Left renal pelvis (tissue), 4 donors: ENCODE data around the gene CUEDC1. TPM values are rescaled to one million over a fixed set of nuclear protein-coding genes. Genes with fewer than 3 reads are reported as not detected.

Experiments used
- DNase-seq, 4 donors: peaks; one replicate each; pipeline ENCODE4 v3.0.0-alpha.2; 2013; ENCODE audit warnings: low read depth in 4 of 4, low spot score in 3 of 4
- polyA plus RNA-seq, 4 donors: library from polyadenylated mRNA; unstranded; fragments of 120-200 nt; gene quantifications; one replicate each; pipeline ENCODE4 v1.2.1, GENCODE V29; 2013; ENCODE audit not compliant: insufficient read length in 4 of 4

Gene CUEDC1
- polyA plus RNA-seq, 4 donors, result 44.5 to 74.3 (median 50.4) TPM

GRCh38 chr17:57902117-57902799, 53.0 kb downstream of the CUEDC1 start:
- no peak for DNase-seq

GRCh38 chr17:57900991-57901743, 54.0 kb downstream of the CUEDC1 start:
- DNase-seq, result no peak

- no peak for DNase-seq
These were observed 55.4 kb downstream of the CUEDC1 start for GRCh38 chr17:57899822-57900221.

GRCh38 chr17:57899391-57899790, 55.8 kb downstream of the CUEDC1 start:
- DNase-seq, result no peak

GRCh38 chr17:57898487-57899311, 56.5 kb downstream of the CUEDC1 start:
- DNase-seq, result no peak

- DNase-seq, result no peak
These were observed 59.7 kb downstream of the CUEDC1 start for GRCh38 chr17:57895382-57896060.

GRCh38 chr17:57894848-57895247, 60.4 kb downstream of the CUEDC1 start:
- no peak for DNase-seq

GRCh38 chr17:57892820-57893595, 62.2 kb downstream of the CUEDC1 start:
- peak in 2 of 4 donors; percentile 66 to 72 for DNase-seq

- DNase-seq, result peak in 3 of 4 donors; percentile 68 to 81 (median 76)
These were observed 62.9 kb downstream of the CUEDC1 start for GRCh38 chr17:57892146-57892819.

- DNase-seq, result no peak
These were observed 64.4 kb downstream of the CUEDC1 start for GRCh38 chr17:57890857-57891232.

- no peak for DNase-seq
These were observed 65.0 kb downstream of the CUEDC1 start for GRCh38 chr17:57889892-57890856.

GRCh38 chr17:57889252-57889651, 66.0 kb downstream of the CUEDC1 start:
- no peak for DNase-seq

- no peak for DNase-seq
These were observed 66.6 kb downstream of the CUEDC1 start for GRCh38 chr17:57888311-57889216.

GRCh38 chr17:57887161-57887560, 68.1 kb downstream of the CUEDC1 start:
- no peak for DNase-seq

GRCh38 chr17:57886020-57886419, 69.2 kb downstream of the CUEDC1 start:
- no peak for DNase-seq

GRCh38 chr17:57885148-57885915, 69.9 kb downstream of the CUEDC1 start:
- DNase-seq, result no peak
